HUES6 (cell line): Measurements from ENCODE around the gene SRD5A3.

Source experiments
- H3K27ac ChIP-seq: 2 replicates; pipeline ENCODE4 v1.7.0; 2013; ENCODE audit warnings: low read depth, mild to moderate bottlenecking, low read length, inconsistent platforms
- H3K27me3 ChIP-seq: 2 replicates; pipeline ENCODE4 v1.6.1; 2013; ENCODE audit warnings: low read length; ENCODE audit not compliant: control insufficient read depth, insufficient read depth
- H3K36me3 ChIP-seq: 2 replicates; pipeline ENCODE4 v1.6.1; 2013; ENCODE audit warnings: low read length; ENCODE audit not compliant: control insufficient read depth, insufficient read depth
- H3K4me1 ChIP-seq: 2 replicates; pipeline ENCODE4 v1.6.1; 2013; ENCODE audit warnings: low read length; ENCODE audit not compliant: control insufficient read depth, insufficient read depth
- H3K4me3 ChIP-seq: 2 replicates; pipeline ENCODE4 v1.5.1; 2013; ENCODE audit warnings: low read depth, low read length
- H3K9ac ChIP-seq: one replicate; pipeline ENCODE4 v1.6.1; 2013; ENCODE audit warnings: mild to moderate bottlenecking, low read length
- H3K9me3 ChIP-seq: 2 replicates; pipeline ENCODE4 v1.6.1; 2013; ENCODE audit warnings: low read depth, low read length; ENCODE audit not compliant: control insufficient read depth, insufficient read depth

The SRD5A3 gene

GRCh38 chr4:55345980-55346850, at the start of gene SRD5A3:
Gene SRD5A3 (plus strand): TSS chr4:55346242. CDS start chr4:55346337, 95 bp downstream.
- Histone ChIP-seq H3K36me3 (no peaks in the 10 kb centered on the region), H3K4me3 (peak within 1 kb of the TSS; percentile 91), H3K4me1 (peaks cover 16% of the 10 kb centered on the region; the same call in 1 of the 2 replicates), H3K9ac (peak within 1 kb of the TSS; percentile 94), H3K27me3 (no peaks in the 10 kb centered on the region), H3K9me3 (peaks cover 8% of the 10 kb centered on the region; the same call in 1 of the 2 replicates), H3K27ac (peak within 1 kb of the TSS; percentile 83)

DNA sequence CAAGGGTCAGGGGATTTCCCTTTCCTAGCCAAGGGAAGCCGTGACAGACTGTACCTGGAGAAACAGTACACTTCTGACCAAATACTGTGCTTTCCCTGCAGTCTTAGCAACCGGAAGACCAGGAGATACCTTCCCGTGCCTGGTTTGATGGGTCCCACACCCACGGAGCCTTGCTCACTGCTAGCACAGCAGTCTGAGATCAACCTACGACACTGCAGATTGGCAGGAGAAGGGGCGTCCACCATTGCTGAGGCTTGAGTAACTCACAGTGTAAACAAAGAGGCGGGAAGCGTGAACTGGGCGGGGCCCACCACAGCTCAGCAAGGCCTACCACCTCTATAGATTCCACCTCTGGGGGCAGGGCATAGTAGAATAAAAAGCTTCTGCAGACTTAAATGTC, 48.7 kb upstream of the SRD5A3 start:
- Histone ChIP-seq H3K4me3 (no peak overlapping the region), H3K4me1 (no peaks in the 10 kb centered on the region), H3K9me3 (peaks cover 16% of the 10 kb centered on the region), H3K27me3 (no peaks in the 10 kb centered on the region), H3K27ac (no peak overlapping the region), H3K9ac (no peak overlapping the region), H3K36me3 (no peaks in the 10 kb centered on the region)

GRCh38 chr4:55303760-55304165, 42.3 kb upstream of the SRD5A3 start:
- Histone ChIP-seq H3K4me1 (no peaks in the 10 kb centered on the region), H3K27me3 (no peaks in the 10 kb centered on the region), H3K27ac (no peak overlapping the region), H3K9ac (no peak overlapping the region), H3K4me3 (no peak overlapping the region), H3K36me3 (no peaks in the 10 kb centered on the region), H3K9me3 (no peaks in the 10 kb centered on the region)

DNA sequence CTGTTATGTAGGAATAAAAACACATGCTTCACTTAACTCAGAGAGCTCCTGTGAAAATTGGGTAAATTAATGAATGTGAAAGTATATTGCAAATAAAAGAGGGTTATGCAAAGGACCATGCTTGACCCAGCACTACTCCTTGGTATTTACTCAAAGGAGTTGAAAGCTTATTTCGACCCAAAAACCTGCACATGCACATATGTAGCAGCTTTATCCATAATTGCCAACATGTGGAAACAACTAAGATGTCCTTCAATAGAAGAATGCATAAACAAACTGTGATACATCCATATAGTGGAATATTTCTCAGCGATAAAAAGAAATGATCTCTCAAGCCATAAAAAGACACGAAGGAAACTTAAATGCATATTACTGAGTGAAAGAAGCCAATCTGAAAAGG, 41.7 kb upstream of the SRD5A3 start:
- no peak overlapping the region for H3K4me3 ChIP-seq
- no peaks in the 10 kb centered on the region for H3K27me3 ChIP-seq
- no peaks in the 10 kb centered on the region for H3K36me3 ChIP-seq
- H3K9me3 ChIP-seq = no peaks in the 10 kb centered on the region
- H3K27ac ChIP-seq = no peak overlapping the region
- H3K4me1 ChIP-seq = no peaks in the 10 kb centered on the region
- no peak overlapping the region for H3K9ac ChIP-seq

DNA sequence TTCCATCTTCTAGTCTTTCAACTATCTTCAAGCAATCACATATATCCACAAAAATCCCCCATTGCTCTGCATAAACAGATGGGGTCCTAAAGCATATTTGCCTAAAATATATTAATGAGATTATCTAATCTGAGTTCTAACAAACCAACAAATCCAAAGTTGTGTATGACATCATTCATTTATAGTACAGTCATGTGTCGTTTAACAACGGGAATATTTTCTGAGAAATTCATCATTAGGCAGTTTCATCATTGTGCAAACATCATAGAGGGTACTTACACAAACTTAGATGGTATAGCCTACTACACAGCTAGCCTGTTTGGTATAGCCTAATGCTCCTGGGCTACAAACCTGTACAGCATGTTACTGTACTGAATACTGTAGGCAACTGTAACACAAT, 38.0 kb upstream of the SRD5A3 start:
- H3K9ac ChIP-seq = no peak overlapping the region
- H3K27ac ChIP-seq = no peak overlapping the region

DNA sequence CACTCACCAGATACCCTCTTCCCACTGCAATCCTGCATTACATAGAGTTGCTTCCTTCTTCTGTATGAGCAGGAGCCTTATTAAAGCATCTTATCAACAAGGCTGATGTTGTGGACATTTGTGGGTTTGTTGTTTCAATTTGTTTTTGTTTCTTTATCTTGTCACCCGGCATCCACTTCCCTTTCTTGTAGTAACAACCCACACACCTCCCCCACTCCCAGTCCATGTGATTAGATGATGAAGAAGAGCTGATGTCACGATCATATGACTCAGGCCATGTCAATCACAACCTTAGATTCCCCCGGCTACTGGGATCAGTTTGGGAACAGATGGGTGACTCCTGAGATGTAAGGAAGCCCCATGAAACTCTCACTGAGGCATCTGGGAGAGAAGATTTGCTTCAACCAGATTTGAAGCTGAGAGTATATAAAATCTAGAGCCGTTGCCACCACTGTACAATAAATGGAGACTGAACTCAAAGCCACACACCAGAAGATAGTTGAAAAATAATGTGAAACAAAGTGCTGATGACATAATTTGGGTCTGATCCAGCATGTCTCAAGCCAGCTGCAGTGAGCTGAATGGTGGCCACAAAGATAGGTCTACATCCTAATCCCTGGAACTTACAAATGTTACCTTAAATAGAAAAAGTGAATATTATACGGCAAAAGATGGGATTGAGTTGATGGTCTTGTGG, 34.1 kb upstream of the SRD5A3 start:
- Histone ChIP-seq H3K4me1 (peaks cover 5% of the 10 kb centered on the region; the same call in 1 of the 2 replicates), H3K9ac (no peak overlapping the region), H3K27me3 (no peaks in the 10 kb centered on the region), H3K9me3 (peaks cover 14% of the 10 kb centered on the region), H3K36me3 (no peaks in the 10 kb centered on the region), H3K27ac (no peak overlapping the region), H3K4me3 (no peak overlapping the region)

More for the DNA sequence above, 38.0 kb upstream of the SRD5A3 start:
- no peaks in the 10 kb centered on the region for H3K36me3 ChIP-seq
- H3K4me3 ChIP-seq = no peak overlapping the region
- H3K9me3 ChIP-seq = peaks cover 2% of the 10 kb centered on the region
- H3K27me3 ChIP-seq = no peaks in the 10 kb centered on the region
- H3K4me1 ChIP-seq = no peaks in the 10 kb centered on the region

- no peak overlapping the region for H3K9ac ChIP-seq
- H3K4me1 ChIP-seq = peaks cover 5% of the 10 kb centered on the region; the same call in 1 of the 2 replicates
- no peaks in the 10 kb centered on the region for H3K36me3 ChIP-seq
- peaks cover 14% of the 10 kb centered on the region for H3K9me3 ChIP-seq
- H3K27ac ChIP-seq = no peak overlapping the region
- no peak overlapping the region for H3K4me3 ChIP-seq
- no peaks in the 10 kb centered on the region for H3K27me3 ChIP-seq
Measured at GRCh38 chr4:55312489-55313101, 33.4 kb upstream of the SRD5A3 start.

DNA sequence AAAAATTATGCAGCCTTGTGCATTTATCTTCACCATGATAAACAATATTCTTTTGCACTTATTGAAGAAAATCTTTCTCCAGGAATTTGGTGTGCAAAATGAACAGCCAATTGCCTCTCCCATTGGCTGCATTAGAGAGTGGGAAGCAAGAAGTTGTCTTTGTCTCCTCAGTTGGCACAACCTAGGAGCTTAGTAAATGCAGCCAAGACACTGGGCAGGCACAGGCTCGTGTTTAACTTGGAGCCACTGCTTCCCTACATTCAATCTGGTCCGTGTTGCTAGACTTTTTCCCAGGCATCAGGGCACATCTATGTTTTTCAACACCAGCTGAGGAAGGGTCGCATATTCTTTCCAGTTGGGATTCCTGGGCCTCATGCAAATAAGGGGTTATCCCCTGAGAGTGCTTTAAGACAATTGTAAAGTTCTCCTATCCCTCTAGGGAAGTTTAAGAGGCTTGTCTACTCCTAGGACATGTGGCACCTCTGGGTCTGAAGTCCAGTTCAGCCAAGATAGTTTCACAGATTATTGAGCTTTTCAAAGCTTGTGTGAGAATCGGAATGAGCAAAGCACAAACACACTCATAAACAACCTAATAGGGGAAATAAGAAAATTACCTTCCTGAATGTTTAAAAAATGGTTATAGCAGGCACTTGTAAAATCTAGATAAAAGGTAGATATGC, 31.8 kb upstream of the SRD5A3 start:
- no peaks in the 10 kb centered on the region for H3K36me3 ChIP-seq
- H3K4me3 ChIP-seq = no peak overlapping the region

GRCh38 chr4:55318175-55319129, 27.6 kb upstream of the SRD5A3 start:
- H3K9me3 ChIP-seq = peaks cover 8% of the 10 kb centered on the region
- H3K27me3 ChIP-seq = no peaks in the 10 kb centered on the region
- no peaks in the 10 kb centered on the region for H3K36me3 ChIP-seq
- H3K4me1 ChIP-seq = peaks cover 17% of the 10 kb centered on the region
- H3K9ac ChIP-seq = no peak overlapping the region
- no peak overlapping the region for H3K4me3 ChIP-seq
- no peak overlapping the region for H3K27ac ChIP-seq

More for the DNA sequence above, 31.8 kb upstream of the SRD5A3 start:
- H3K27ac ChIP-seq = no peak overlapping the region
- peaks cover 14% of the 10 kb centered on the region for H3K9me3 ChIP-seq
- H3K4me1 ChIP-seq = peaks cover 10% of the 10 kb centered on the region
- no peaks in the 10 kb centered on the region for H3K27me3 ChIP-seq
- H3K9ac ChIP-seq = no peak overlapping the region
